Mesothelial cell of epicardium (in vitro differentiated cells): ENCODE results near the gene KCNMA1. TPM values are rescaled to one million over a fixed set of nuclear protein-coding genes. Genes with fewer than 3 reads are reported as not detected.

Experiments used
- DNase-seq, 2 experiments: peaks; one replicate each; pipeline ENCODE4 v3.0.0; 2021; ENCODE audit warnings: low spot score in 2 of 2; ENCODE audit not compliant: unreplicated experiment in 2 of 2
- H3K27ac Mint-ChIP-seq: 2 replicates; pipeline ENCODE4 v1.8.0; 2021; ENCODE audit warnings: mixed read lengths
- H3K27me3 Mint-ChIP-seq: 2 replicates; pipeline ENCODE4 v1.8.0; 2021; ENCODE audit warnings: low read depth, mixed read lengths
- H3K36me3 Mint-ChIP-seq: 2 replicates; pipeline ENCODE4 v1.8.0; 2021; ENCODE audit warnings: mixed read lengths
- H3K4me1 Mint-ChIP-seq: 2 replicates; pipeline ENCODE4 v1.8.0; 2021; ENCODE audit warnings: mixed read lengths
- H3K4me3 Mint-ChIP-seq: 2 replicates; pipeline ENCODE4 v1.8.0; 2021; ENCODE audit warnings: mild to moderate bottlenecking, moderate library complexity, mixed read lengths
- H3K9me3 Mint-ChIP-seq: 2 replicates; pipeline ENCODE4 v1.8.0; 2021; ENCODE audit warnings: mixed read lengths
- total RNA-seq: library from RNA; stranded (reverse); gene quantifications from 3 replicates; pipeline ENCODE4 v1.2.1, GENCODE V29; 2021
- TF ChIP-seq, protein P1 (sequence below): fragments of 200-600 bp; sonication (generic); IDR thresholded peaks from one replicate; pipeline ENCODE4 v1.5.0; 2021; ENCODE audit warnings: antibody characterized with exemption; ENCODE audit not compliant: unreplicated experiment

KCNMA1 gene
- total RNA-seq, 1 donor from 2014 or later = 44.0 TPM

DNA sequence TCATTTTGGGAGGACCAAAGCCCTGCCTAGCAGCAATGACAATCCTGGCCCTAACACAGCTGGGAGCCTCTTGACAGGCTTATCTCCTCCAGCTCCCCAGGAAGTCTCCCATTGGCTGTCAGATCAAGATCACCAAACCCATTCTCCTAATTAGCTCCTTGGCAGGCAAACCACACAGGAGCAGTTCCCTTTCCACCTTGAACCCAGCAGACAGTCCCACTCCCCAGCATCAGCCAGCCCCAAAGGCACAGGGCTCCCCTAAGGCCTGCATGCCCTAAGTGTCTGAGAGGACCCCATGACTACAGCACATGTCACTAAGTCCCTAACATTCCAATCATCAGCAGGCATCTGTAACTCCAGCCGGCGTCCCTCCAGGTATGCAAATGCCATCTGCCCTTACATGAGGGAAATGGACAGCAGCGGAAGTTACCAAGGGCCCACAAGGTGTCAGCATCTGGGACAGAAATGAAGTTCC lies 348.5 kb downstream of the KCNMA1 start:
- Mint-ChIP-seq H3K4me1 (peaks cover 83% of the 10 kb centered on the region), H3K27me3 (no peaks in the 10 kb centered on the region), H3K9me3 (no peaks in the 10 kb centered on the region), H3K4me3 (no peak overlapping the region), H3K36me3 (no peaks in the 10 kb centered on the region), H3K27ac (peak overlapping the region; percentile 90)
- DNase-seq = no peak
- TF ChIP-seq, protein P1, sequence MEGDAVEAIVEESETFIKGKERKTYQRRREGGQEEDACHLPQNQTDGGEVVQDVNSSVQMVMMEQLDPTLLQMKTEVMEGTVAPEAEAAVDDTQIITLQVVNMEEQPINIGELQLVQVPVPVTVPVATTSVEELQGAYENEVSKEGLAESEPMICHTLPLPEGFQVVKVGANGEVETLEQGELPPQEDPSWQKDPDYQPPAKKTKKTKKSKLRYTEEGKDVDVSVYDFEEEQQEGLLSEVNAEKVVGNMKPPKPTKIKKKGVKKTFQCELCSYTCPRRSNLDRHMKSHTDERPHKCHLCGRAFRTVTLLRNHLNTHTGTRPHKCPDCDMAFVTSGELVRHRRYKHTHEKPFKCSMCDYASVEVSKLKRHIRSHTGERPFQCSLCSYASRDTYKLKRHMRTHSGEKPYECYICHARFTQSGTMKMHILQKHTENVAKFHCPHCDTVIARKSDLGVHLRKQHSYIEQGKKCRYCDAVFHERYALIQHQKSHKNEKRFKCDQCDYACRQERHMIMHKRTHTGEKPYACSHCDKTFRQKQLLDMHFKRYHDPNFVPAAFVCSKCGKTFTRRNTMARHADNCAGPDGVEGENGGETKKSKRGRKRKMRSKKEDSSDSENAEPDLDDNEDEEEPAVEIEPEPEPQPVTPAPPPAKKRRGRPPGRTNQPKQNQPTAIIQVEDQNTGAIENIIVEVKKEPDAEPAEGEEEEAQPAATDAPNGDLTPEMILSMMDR = no peak

DNA sequence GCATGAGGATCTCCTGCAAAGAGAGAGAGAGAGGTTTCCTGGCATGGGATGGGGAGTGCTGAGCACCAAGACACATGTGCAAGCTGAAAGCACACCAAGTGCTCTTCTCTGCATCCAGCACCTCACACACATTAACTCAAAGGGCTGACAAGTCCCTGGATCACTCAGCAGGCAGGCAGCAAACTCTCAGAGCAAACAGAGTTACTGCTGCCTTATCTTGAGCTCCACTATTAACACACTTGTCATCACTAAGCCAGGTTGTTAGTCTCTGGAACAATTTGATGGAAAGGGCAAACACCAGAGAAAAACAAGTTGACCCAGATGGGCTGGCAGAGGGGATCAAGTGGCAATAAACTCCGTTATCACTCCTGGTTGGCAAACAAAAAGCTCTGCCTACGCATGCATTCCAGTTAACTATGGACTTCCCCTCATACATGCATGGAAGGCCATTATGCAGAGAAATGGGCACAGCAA lies 349.9 kb downstream of the KCNMA1 start:
- no peak for DNase-seq
- Mint-ChIP-seq H3K27ac (peak overlapping the region; percentile 16), H3K4me1 (peaks cover 92% of the 10 kb centered on the region), H3K27me3 (no peaks in the 10 kb centered on the region), H3K9me3 (no peaks in the 10 kb centered on the region), H3K4me3 (no peak overlapping the region), H3K36me3 (no peaks in the 10 kb centered on the region)
- TF ChIP-seq, protein P1 = no peak

DNA sequence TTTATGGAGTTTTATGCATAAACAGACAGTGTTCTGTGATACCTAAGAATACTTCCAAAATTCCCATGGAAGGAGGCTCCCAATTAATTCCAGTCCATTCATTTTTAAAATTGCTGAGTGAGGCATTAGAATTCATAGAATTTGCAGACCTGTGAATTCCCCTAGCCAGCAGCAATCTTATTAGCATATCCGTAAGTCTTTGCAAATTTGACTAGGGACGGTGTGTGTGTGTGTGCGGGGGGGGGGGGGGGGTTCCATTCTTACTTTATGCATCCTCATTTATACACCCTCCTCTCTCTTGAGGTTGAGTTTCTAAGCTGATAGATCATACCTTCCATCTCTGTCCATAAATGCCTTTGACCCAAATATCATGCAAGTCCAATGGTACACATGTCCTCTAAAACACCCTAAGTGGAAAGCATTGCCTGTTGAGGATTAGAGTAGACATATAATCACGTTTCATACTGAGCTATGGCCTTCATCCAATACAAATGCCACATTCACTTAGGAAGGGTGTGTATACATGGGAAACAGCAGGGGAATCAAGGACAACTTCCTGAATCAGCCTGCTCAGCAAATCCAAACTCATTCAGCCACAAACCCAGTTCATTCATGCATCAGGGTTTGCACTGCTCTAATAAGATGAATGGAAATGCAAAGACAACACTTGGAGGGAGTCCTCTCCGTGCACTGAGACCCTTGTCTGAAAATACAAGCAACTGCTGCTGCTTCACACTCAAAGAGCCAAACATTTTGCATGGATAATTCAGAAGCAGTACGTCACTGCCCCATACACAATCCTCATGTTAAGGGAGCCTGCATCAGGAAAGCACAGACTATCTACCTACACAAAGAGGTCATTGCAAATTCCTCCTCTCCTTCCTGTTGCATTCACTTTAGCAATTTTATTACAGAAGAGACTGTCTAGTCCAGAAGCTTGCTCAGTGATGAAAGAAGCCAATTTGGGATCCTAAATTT lies 350.8 kb downstream of the KCNMA1 start:
- DNase-seq = no peak
- H3K27me3 Mint-ChIP-seq = no peaks in the 10 kb centered on the region

DNA sequence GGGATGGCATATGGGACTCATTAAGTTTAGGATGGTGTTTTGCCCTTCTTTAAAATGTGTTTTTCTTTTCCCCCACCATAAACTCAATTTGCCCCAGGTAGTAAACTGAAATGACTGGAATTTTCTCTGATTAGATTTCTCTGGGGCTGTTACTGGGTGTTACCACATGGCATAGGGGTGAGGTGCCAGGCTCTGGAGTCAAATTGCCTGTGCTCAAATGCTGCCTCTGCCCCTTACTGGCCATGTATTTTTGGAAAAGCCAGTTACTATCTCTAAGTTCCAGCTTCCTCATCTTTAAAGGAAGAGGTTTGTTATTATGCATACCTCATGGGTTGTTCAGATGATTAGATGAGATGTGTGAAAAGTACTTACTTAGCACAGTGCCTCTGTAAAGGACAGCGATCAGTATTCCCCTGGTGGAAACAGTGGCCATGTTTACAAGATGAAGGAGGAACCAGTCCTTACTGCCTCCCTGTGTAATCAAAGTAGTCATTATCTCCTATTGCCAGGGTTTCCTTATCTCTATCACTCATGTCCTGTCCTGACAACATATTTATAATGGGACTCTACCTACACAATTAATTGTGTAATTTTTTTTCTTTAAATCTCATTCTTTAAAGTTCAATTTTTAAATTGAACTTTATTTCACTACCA lies 352.0 kb downstream of the KCNMA1 start:
- DNase-seq = no peak
- no peaks in the 10 kb centered on the region for H3K27me3 Mint-ChIP-seq
- no peak overlapping the region for H3K4me3 Mint-ChIP-seq
- no peak overlapping the region for H3K27ac Mint-ChIP-seq
- no peaks in the 10 kb centered on the region for H3K36me3 Mint-ChIP-seq
- H3K9me3 Mint-ChIP-seq = no peaks in the 10 kb centered on the region
- H3K4me1 Mint-ChIP-seq = peaks cover 81% of the 10 kb centered on the region
- TF ChIP-seq, protein P1 = no peak

More for the DNA sequence above, 350.8 kb downstream of the KCNMA1 start:
- Mint-ChIP-seq H3K27ac (no peak overlapping the region), H3K4me1 (peaks cover 89% of the 10 kb centered on the region), H3K4me3 (no peak overlapping the region), H3K9me3 (no peaks in the 10 kb centered on the region), H3K36me3 (no peaks in the 10 kb centered on the region)
- TF ChIP-seq, protein P1 = no peak

DNA sequence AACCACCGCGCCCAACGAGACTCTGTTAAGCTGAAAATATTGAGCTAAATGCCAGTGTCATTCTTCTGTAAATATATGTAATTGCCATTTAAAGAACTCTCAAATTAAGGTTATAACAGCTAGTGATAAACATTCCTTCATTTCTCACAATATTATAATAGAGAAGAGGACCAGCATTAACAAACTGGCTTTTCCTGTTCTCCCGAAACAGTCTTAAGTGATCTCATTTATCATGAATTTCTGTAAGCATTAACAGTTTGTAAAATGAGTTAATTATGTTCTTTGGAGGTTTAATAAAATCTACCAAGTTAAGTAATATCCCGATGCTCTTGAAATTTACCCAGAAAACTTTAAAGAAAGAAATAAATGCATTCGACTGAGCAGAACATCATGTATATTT lies 352.8 kb downstream of the KCNMA1 start:
- Mint-ChIP-seq H3K27me3 (no peaks in the 10 kb centered on the region), H3K36me3 (peaks cover 2% of the 10 kb centered on the region), H3K27ac (peak overlapping the region; percentile 14), H3K4me1 (peaks cover 73% of the 10 kb centered on the region), H3K4me3 (no peak overlapping the region), H3K9me3 (peaks cover 3% of the 10 kb centered on the region)
- DNase-seq = no peak
- TF ChIP-seq, protein P1 = no peak
